Sciatic nerve (tissue), 2 donors: ENCODE data around the gene SYN1. TPM values are rescaled to one million over a fixed set of nuclear protein-coding genes. Genes with fewer than 3 reads are reported as not detected.

ENCODE experiments used
- ATAC-seq: fragments of 200-7000 bp; cut with Tn5 transposase; one replicate; pipeline ENCODE4 v1.9.1; 2020; ENCODE audit warnings: mild to moderate bottlenecking, moderate library complexity
- DNase-seq: peaks from one replicate; pipeline ENCODE4 v3.0.0-alpha.2; 2020; ENCODE audit warnings: low spot score
- intact Hi-C: fragments of 100-400 bp; cut with DNase I; formaldehyde crosslinking; loops from one replicate; pipeline ENCODE4 v1.14.2; 2022
- microRNA-seq: library from miRNA; unstranded; fragments of <30 nt; microRNA quantifications from one replicate; pipeline ENCODE4 v1.2.0, GENCODE V29; 2020
- total RNA-seq: library from RNA; stranded (reverse); fragmentation: NEBNext Ultra II Directional; extraction: Animal tissue kit (Norgen Biotek cat#: 25700); gene quantifications from one replicate; pipeline ENCODE4 v1.2.1, GENCODE V29; 2021
- donor health status: DM: no; HTN: no; CAD: no.
- donor health status: DM: no; HTN: no; CAD: no.

The SYN1 gene
- total RNA-seq, 1 donor from 2014 or later, result 2.9 TPM

DNA sequence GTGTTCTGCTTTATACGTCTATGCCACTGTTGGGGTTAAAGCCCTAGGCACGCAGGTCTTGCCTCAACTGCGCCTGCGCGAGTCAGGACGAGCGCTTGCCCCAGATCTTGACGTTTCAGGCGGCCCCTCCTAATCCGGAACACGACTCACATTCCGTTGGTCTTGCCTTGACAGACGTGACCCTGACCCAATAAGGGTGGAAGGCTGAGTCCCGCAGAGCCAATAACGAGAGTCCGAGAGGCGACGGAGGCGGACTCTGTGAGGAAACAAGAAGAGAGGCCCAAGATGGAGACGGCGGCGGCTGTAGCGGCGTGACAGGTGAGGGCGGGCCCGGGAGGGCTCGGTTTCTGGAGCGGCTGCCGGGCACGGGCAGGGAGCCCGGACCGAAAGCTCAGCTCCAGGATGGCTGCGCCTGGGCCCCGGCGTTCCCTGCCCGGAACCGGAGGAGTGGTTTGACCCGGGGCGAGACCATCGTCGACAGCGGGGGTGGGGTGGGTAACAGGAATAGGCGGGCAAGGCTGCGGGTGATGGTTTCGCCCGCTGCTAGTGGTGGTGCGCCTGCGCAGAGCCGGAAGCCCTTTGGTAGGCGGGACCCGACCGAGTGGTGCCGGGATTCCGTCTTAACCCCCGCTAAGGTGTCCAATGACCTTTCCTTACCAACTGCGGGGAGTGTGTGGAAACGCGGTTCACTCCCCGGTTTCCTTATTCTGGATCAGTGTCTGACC lies 58.6 kb downstream of the SYN1 start, which contains the start of gene ARAF:
ARAF (plus strand) TSS at position 272 of the 725 bp plus-strand sequence. CDS start 1,763 bp downstream, outside the sequence.
- ATAC-seq (peak; percentile 97), DNase-seq (peak; percentile 97)
- intact Hi-C loops, result no loop called here

DNA sequence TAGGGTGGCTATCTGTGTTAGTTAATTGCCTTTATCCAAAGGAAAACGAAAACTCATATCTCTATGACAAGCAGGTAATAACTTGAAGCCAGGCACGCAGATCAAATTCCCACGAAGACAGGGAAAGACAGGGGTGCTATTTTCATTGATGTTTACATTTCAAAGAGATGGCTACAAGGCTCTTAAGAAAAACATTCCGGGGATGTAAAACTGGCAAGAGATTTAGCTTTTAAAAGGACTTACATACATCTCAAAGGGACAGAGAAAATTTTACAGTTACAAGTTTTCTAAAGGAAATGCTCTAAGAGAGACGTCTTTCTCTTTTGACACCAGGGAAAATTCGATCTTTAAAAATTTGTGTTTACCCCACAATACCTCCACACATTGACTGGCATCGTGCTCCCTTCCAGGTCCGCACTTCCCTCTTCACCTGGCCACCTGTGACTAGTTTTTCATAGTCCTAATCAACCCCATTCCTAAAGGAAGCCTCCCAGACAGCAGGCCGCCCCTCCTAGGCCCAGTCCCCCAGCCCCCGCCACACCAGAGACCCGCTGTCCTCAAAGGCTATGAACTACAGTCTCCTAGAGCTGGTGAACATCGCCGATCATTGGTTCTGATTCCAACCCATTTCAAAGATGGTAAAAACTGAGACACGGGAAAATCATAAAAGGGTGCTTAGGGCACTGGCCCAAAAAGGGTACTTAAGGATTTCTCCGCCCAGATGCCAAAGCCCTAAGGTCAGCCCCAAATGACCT lies 59.3 kb downstream of the SYN1 start:
- DNase-seq, result no peak
- intact Hi-C loops, result no loop called here
- no peak for ATAC-seq

DNA sequence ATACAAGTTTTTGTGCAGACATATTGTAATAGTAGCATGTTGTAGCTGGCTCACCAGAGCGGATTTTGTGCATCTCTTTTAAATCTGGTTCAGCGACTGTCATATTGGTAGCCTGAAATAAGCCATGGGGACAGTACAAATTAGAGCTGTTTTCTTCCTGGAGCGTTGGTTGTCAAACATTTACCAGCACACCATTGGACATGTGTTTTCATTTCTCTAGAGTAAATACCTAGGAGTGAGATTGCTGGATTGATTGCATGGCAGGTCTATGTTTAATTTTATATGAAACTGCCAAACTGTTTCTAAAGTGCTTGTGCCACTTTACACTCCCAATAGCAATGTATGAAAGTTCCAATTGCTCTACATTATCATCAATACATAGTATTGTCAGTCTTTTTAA lies 61.2 kb downstream of the SYN1 start:
- ATAC-seq, result no peak
- no peak for DNase-seq
- intact Hi-C loops, result no loop called here

DNA sequence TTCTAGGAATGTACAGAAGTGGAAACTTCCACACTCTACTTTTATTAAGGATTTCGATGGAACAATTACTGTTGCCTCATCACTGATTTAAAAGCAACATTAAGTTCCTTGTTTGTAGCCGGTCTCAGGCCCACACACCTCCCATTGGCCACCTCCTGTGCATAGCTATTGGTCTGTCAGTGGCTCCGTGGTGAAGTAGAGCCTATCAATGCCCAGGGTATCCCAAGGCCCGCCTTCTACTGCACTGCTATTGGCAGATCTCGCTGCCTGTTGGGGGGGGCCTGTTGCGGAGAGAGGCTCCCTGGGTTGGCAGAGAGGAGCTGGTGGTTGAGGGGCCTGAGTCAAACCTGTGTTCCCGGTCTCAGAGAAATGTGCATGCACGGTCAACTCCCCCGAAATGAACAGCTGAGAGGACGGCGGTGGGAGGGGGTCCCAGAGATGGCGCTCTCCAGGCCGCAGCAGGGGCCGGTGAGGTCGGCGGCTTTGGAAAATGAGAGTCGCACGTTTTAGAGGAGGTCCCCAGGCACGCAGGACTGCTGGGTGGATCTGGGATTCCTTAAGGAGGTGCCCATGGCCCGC lies 63.5 kb downstream of the SYN1 start:
- intact Hi-C loops, result no loop called here
- DNase-seq (peak; percentile 90), ATAC-seq (peak; percentile 96)

DNA sequence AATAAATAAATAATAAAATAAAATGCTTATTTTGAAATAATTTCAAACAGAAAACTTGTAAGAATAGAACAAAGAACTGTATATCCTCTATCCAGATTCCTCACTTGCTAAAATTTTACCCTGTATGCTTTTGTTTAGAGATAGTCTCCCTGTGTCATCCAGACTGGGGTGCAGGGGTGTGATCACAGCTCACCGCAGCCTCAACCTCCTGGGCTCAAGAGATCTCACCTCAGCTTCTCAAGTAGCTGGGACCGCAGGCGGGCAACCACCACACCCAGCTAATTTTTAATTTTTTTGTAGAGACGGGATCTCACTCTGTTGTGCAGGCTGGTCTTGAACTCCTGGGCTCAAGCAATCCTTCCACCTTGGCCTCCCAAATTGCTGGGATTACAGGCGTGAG lies 76.2 kb downstream of the SYN1 start:
- DNase-seq (no peak), ATAC-seq (no peak)
- intact Hi-C loops, result no loop called here

DNA sequence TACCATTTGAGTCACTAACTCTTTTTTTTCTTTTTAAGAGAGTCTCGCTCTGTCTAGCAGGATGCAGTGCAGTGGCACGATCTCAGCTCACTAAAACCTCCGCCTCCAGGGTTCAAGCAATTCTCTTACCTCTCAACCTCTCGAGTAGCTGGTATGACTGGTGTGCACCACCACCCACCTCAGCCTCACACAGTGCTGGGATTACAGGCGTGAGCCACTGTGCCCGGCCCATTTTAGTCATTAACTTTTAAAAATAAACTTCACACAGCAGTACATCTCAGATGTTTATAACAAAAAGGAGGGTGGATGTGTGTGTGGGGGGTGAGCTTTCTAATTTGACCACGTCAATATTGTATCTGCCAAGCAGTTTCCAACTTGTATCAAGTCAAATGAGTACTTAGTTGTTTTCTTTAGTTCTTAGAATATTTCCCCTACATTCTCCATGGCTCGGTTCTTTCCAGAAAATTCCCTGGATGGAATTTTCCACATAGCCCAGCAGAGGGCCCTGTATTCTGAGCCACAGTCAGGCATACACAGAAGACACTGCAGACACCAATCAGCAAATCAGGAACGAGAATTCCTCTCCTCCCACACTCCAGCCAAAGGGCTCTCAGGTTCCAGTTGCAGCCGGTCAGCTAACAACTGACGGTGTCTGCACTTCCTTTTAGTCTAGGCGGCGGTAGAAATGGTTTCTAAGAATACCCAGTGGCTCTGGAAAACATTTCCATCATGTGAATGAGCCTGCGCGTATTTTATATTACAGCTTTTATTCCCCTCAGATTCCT lies 78.7 kb downstream of the SYN1 start:
- peak; percentile 79 for DNase-seq
- intact Hi-C loops, result no loop called here
- ATAC-seq, result peak; percentile 100

DNA sequence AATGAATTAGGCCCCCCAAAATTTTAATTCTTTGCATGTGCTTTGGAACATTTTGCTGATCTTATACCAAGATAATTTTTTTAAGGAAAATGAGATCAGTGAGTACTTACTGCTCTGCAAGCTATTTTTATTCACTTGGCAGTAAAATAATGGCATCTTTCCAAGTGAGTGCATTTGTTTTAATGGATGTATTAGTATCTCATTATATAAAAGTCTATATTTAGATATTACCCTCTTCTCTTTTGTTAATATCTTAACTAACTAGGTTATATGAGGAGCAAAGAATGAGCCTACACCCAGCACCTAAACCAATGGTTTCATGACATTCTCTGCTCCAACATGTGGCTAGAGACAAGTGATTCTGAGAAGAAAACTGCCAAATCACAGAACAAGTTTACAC lies 79.8 kb downstream of the SYN1 start:
- no peak for ATAC-seq
- intact Hi-C loops, result no loop called here
- DNase-seq, result no peak

DNA sequence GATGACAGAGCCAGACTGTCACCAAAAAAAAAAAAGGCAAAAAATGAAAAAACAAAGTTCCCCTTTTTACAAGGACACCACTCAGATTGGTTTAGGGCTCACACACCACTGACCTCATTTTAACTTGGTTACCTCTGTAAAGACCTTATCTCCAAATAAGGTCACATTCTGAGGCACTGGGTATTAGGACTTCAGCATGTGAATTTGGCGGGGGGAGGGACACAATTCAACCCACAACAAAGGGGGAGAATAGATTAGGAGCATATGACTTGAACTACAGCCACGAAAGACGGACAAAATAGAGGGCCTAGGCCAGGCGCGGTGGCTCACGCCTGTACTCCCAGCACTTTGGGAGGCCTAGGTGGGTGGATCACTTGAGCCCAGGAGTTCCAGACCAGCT lies 89.6 kb downstream of the SYN1 start:
- intact Hi-C loops, result no loop called here
- ATAC-seq (no peak), DNase-seq (no peak)

DNA sequence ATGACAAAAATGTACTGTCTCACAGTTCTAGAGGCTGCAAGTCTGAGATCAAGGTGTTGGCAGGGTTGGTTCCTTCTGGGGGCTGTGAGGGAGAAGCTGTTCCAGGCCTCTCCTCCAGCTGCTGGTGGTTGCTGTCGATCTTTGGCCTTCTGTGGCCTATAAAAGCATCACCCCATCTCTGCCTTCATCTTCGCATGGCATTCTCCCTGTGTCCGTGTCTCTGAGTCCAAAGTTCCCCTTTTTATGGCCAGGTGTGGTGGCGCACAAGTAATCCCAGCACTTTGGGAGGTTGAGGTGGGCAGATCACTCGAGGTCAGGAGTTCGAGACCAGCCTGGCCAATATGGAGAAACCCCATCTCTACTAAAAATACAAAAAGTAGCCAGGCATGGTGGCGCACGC lies 90.1 kb downstream of the SYN1 start:
- DNase-seq (no peak), ATAC-seq (no peak)
- intact Hi-C loops, result loop anchor here (10.0 kb wide), 2 partner anchors 155 to 335 kb away; partner anchors contain the start of genes UBA1 and ZNF157

DNA sequence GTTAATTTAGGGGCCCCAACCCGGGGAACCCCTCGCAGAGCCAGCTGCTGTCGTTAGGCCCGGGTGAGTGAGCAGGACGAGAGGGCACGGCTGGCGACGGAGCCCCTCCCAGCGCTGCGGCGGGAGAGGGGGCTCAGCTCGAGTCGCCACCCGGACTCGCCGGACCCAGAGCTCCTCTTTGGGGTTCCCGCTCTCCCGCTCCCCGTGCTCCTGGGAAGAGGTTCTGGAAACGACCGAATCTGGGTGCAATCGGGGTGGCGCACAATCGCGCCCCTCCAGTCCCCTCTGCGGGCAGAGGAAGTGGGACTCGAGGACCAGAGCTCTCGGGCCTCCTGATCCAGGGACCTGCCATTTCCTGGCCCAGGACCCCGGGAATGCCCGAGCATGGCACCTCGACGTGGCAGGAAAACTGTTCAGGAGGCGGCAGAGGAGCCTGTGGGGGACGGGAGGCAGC lies 95.9 kb downstream of the SYN1 start:
- ATAC-seq, result peak; percentile 62
- intact Hi-C loops, result loop anchor here (10.0 kb wide), 2 partner anchors 149 to 329 kb away; partner anchors contain the start of genes UBA1 and ZNF157

DNA sequence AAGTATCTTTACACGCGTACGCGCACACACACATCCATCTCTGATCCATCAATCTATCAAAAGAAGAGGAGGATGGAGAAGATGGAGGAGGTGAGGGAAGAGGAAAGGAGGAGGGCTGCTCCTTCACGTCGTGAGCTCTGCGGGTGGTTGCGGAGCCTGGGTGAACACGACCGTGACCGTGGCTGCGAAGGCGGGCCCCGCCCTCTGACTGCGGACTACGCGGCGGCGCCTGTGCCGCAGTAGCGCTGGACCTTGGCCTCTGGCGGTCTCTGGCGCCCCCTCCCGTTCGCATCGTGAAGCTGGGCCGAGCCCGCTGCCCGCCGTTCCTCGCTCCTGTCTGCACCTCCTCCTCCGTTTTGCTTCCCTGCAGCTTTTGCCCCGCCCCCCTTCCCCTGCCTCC lies 96.4 kb downstream of the SYN1 start:
- intact Hi-C loops, result loop anchor here (10.0 kb wide), 2 partner anchors 148 to 328 kb away; partner anchors contain the start of genes UBA1 and ZNF157
- DNase-seq, result peak; percentile 91
- peak; percentile 98 for ATAC-seq

More for the DNA sequence above, 95.9 kb downstream of the SYN1 start:
- DNase-seq, result peak; percentile 59

Small RNA genes lying within 50 kb of the gene (microRNA-seq; reads per million reads assigned to microRNA genes)
- not detected for gene MIR4769

Other genes starting within 250 kb of the SYN1 start
- 0.71 TPM for gene ZNF157, start 249.3 kb downstream of the SYN1 start, total RNA-seq
- 11.6 TPM for gene ZNF41, start 136.6 kb downstream of the SYN1 start, total RNA-seq
- 60.5 TPM for gene ARAF, start 58.7 kb downstream of the SYN1 start, total RNA-seq
- 288 TPM for gene TIMP1, start 37.4 kb downstream of the SYN1 start, total RNA-seq
- 7.3 TPM for gene CFP, start 10.1 kb upstream of the SYN1 start, total RNA-seq
- 24.1 TPM for gene ELK1, start 30.7 kb upstream of the SYN1 start, total RNA-seq
- 65.3 TPM for gene UXT, start 39.3 kb upstream of the SYN1 start, total RNA-seq
- gene ZNF81, start 217.0 kb upstream of the SYN1 start, total RNA-seq, result 9.3 TPM